SK-MEL-5 (cell line): Measurements from ENCODE around the gene ADD1. TPM values are rescaled to one million over a fixed set of nuclear protein-coding genes. Genes with fewer than 3 reads are reported as not detected.

ENCODE experiments used
- DNase-seq: peaks from one replicate; pipeline ENCODE4 v3.0.0-alpha.2; 2016; ENCODE audit warnings: low read depth, low spot score
- in situ Hi-C: cut with HindIII; loops from 2 replicates; pipeline ENCODE4 v1.10.0; 2016; ENCODE audit warnings: low sequenced_read_pairs, high pct_unique_total_duplicates, low pct_unique_long_range_greater_than_20kb
- total RNA-seq: library from RNA; depleted of rRNA; stranded (reverse); fragments of >200 nt; shearing (Covaris generic); gene quantifications from 2 replicates; pipeline ENCODE4 v1.2.3, GENCODE V29; 2014

ADD1 gene
- total RNA-seq, 1 experiment from 2014 or later: 148 TPM

DNA sequence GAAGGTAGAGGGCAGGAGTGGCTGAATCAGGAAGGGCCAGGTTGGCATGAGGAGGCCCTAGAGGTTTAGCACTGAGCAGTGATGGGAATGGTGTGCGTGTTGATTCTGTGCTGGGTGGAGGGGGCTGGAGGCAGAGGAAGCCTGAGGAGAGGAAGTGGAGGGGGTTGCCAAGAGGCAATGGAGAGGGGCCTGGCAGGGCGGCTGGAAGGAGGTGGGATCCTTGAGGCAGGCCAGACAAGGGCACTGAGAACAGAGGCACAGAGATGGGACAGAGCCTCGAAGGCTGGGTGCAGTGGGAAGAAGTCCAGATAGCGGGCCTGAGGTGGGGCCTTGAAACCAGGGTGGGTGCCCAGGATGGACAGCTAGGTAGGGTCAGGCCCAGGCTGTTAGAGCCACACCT, 26.5 kb upstream of the ADD1 start:
- DNase-seq: no peak
- in situ Hi-C loops: no loop called here

DNA sequence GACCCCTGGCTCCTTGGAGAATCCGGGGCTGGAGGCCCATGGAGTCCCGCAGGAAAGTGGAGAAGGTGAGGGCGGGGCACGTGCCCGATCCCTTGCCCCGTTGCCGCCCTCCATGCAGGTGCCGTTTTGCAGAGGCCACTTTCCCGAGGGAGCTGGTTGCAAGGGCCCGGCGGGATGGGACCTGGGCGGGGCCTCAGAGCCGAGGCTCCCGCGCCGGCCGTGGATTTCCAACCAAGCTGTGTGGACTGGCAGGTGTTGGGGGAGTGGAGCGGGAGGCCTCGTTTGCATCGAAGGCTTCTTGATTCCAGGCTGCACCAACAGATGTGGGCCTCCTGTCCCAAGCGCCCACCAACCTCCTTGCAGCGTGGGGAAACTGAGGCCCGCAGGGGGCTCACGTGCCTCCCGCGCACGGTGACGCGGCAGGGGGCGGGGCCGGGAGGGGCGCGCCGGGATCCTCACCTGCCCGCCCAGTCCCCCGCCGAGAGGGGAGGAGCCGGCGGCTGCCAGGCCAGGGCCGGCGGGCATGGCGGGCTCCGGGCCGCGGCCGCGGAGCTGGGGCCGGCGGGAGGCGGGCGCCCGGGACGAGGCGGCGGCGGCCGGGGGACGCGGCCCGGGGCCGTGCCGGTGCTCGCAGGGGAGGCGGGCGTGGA, 25.8 kb upstream of the ADD1 start:
- no peak for DNase-seq
- in situ Hi-C loops: no loop called here

DNA sequence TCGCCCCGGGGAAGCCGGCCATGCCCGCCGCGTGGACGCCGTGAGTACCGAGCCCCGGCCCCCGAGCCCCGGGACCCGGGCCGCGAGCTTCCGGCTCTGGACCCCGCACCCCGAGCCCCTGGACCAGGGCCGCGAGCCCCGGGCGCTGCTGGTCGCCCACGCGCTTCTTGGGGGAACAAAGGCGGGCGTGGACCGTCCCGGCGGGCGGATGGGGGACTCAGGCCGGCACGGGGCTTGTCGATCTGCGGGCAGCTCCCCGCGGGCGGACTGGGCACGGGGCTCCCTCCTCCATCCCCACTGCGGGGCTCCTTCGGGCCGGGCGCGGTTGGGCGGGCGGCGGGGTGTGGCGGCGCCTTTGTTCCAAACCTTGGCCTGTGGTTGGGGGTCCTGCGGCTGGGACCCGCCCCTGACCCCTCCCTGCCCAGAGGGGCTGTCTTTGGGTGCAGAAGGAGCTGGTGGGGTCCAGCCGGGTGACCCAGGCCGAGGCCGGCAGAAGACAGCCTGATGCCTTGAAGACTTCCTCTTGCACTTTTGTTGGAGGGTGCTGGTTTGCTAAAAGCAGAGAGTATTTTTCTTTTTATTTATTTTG, 25.2 kb upstream of the ADD1 start:
- in situ Hi-C loops: no loop called here
- no peak for DNase-seq

DNA sequence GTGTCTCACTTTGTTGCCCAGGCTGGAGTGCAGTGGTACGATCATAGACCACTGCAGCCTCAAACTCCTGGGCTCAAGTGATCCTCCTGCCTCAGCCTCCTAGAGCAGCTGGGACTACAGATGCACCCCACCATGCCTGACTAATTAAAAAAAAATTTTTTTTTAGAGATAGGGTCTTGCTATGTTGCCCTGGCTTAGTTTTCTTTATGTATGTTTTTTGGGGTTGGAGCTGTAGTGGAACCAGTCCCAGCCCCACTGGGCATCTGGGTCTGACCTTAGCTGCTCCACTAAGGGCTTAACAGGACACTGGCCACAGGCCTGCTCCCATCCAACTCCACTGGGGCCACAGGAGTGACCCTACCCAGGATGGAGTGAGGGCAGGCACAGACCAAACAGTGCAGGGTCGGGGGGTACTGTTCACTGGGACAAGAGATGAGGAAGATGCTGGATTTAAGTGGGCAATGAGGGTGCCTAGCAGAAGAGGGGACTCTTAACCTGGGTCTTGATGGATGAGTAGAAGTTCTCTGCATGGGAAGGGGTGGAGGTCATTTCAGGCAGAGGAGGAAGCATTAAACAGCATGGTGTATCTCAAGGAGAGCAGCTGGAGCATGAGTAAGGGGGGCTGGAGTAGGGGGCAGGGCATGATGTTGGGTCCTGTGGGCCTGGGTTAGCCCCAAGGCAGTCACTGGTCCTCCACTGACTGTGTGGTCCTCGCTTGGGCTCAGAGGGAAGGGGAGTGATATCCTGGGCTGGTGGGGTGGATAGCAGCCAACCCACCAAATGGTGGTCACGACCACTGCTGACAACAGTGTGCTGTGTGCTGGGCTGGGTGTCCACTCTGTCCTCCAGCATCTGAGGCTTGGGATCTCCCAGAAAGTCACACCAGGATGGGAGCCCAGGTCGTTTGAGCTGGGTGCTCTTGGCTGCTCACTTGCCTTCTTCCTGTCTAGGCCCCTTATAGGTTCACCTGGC, 24.1 kb upstream of the ADD1 start:
- in situ Hi-C loops: no loop called here

DNA sequence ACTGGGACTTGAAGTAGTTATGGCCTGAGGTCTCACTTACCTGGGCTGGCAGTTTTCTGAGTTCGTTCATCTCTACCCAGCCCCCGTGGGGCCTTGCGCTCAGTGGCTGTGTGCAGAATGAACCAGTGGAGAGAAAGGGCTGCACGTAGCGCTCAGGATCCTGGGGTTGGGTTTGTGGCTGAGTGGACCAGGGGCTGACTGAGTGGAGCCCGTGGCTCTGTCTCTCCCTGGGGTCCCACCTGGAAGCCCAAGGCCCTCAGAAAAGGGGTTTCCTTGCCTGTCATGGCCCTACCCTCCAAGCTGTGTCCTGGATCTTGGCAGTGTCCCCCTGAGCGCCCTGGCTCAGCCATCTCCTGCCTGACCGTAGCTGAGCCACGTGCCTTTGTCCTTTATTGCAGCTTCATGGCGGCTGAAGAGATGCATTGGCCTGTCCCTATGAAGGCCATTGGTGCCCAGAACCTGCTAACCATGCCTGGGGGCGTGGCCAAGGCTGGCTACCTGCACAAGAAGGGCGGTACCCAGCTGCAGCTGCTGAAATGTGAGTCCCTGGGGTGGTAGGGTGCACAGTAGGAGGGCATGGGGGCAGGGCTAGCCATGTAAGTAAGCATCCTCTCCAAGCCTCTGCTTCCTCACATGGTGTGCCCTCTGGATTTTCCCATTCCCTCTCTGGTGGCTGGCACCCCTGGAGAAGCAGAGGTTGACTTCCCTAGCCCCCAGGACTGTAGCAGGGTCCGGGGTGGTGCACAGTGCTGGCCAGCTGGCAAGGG, 23.2 kb upstream of the ADD1 start:
- no peak for DNase-seq
- in situ Hi-C loops: no loop called here

More for the DNA sequence above, 24.1 kb upstream of the ADD1 start:
- no peak for DNase-seq

DNA sequence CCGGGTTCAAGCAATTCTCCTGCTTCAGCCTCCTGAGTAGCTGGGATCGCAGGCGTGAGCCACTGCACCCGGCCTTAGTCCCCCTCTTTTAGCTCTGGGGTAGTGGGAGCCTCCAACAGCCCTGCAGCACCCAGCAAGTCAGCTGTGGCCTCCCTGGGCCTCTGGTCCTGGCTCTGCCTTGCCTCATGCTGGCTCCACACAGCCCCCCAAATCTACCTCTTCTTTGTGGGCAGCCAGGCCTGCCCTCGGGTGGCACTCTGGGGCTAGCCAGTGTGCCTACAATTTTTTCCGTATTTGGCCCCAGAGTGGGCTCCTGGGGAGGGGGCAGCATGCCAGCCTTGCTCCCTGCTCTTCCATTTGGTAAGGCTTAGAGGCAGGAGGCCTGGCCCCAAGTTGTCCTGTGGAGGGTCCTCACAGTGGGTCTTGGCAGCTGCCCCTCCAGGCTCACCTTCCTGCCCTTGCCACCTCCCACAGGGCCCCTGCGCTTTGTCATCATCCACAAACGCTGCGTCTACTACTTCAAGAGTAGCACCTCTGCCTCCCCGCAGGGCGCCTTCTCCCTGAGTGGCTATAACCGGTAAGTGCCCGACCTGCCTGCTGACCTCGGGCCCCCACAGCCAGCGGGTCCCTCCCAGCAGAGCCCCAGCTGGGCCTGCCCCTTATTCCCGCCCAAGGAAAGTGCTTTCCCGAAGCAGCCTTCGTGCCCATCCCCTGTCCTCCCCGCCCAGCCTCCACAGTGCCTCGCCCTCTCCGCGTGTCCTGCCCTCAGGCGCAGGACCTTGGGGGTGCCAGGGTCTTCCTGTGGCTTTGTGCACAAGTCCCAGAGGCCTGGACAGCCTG, 21.0 kb upstream of the ADD1 start:
- in situ Hi-C loops: no loop called here
- no peak for DNase-seq

DNA sequence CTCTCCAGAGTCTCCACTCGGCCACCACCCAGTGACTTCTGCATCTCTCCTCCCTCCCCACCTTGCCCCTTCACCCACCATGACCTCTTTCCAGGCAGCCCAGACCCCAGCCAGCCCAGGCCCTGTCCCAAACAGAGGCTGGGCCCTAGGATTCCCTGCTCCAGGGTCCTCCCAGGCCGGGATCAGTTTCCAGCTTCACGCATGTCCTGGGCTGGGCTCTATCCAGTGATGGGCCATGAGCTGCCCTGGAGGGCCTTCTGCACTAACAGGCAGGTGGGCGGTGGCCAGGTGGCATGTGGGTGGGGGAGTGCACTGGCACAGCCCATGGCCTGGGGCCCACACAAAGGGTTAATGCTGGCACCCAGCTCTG, 20.4 kb upstream of the ADD1 start:
- no peak for DNase-seq
- in situ Hi-C loops: no loop called here

DNA sequence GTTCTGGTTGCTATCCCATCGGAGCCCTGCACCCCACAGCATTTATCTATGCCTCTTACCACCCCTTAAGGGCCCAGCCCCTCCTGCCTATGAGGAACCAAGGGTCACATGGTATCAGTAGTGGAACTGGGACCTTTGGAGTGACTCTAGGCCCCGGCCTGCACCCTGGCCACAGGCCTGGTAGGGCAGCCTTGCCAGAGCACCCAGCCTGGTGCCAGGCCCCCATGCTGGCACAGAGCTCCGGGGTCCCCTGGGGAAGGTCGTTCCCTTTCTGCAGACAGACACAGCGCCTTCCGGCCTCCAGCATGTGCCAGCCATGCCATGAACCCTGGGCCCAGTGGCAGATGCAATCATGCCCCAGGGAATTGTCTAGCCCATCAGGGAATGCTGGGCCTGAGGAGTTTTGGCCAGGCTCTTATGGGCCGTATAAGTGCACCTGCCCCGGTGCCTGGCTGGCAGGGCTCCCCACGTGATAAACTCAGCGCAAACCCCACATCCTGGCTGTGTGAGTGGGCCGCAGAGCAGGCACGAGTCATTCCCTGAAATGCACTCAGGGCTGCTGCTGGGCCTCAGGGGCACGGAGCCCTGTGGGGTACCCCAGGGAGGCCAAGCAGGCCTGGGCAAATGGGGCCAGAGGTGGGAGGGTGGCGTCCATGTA, 19.8 kb upstream of the ADD1 start:
- in situ Hi-C loops: no loop called here
- DNase-seq: no peak

DNA sequence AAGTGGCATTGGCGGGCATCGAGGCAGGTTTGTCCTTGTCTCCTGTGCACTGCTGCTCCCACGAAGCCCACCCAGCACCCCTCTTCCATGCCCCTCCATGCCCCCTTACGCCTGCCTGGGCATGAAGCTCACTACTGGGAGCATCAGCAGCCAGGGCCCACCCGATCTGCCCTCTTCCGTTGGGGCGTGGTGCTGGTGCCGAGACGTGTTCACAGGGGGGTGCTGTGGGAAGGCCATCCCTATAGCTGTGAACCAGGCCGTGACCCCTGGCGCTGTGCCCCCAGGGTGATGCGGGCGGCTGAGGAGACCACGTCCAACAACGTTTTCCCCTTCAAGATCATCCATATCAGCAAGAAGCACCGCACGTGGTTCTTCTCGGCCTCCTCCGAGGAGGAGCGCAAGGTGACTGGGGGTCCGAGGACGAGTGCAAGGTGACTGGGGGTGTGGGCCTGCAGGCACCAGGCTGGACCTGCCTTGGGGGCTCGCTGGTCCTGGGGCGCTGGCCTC, 19.3 kb upstream of the ADD1 start:
- no peak for DNase-seq
- in situ Hi-C loops: no loop called here

DNA sequence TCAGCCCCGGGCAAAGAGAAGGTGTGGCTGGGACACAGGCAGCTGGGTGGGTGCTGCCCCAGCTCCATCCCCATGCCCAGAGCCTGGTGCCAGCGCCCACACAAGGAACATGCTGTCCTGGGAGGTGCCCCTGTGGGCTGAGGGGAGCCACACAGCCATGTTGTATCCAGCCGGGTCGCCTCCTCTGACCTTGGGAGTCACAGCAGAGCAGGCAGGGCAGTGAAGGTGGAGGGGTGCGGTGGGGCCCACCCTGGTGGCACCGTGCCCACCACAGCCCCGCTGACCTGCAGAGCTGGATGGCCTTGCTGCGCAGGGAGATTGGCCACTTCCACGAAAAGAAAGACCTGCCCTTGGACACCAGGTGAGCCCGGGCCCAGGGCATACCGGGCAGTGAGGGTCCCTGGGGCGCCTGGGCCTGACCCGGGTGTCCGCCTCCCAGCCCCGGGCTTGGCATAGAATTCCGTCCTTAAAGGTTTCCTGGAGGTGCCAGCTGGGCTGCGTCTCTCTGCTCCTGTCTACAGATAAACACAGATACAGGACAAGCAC, 18.7 kb upstream of the ADD1 start:
- in situ Hi-C loops: no loop called here
- no peak for DNase-seq

DNA sequence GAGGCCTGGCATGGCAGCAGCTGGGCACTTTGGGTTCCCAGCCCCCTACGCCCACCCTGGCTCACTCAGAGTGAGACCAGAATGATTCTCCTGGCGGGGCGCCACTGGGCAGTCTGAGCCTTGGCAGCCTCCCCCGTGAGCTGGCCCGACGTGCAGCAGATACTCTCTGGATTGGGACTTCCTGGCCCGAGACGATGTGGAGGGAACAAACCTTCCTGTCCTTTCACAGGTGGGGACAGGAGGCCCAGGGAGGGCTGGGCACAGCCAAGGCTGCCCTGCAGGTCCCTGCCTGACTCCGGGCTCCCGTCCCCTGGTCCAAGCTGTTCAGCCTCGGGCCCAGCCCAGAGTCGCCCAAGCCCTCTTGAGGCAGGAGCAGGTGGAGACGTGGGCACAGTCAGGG, 17.9 kb upstream of the ADD1 start:
- no peak for DNase-seq
- in situ Hi-C loops: no loop called here

DNA sequence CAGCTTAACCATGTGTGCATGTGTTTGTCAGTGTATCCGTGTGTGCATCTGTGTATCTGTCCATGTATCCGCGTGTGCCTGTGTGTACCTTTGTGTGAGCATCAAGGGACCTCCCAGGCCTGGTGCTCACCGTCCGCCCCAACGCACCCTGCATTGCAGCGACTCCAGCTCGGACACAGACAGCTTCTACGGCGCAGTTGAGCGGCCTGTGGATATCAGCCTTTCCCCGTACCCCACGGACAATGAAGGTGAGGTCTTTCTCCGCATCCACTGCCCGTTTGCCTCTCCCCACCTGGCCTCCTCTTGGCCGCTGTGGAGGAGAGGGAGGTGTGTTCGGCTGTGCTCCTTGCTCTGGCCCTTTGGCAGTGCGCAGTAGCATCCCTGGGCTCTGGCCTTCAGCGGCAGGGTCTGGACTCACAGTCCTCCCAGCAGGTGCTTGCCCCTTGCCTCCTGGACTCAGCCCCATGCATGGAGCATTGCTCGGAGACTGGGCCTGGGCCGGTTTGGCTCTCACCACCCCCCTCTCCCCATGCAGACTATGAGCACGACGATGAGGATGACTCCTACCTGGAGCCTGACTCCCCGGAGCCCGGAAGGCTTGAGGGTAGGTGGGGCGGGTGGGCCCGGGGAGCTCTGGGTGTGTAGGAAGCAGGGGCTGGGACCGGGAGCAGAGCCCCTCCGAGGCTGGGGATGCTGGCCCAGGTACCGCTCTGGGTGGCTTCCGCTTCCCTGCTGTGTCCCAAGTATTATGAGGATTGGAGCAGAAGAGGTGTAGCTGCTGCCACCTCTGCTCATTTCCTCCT, 16.4 kb upstream of the ADD1 start:
- no peak for DNase-seq
- in situ Hi-C loops: no loop called here

DNA sequence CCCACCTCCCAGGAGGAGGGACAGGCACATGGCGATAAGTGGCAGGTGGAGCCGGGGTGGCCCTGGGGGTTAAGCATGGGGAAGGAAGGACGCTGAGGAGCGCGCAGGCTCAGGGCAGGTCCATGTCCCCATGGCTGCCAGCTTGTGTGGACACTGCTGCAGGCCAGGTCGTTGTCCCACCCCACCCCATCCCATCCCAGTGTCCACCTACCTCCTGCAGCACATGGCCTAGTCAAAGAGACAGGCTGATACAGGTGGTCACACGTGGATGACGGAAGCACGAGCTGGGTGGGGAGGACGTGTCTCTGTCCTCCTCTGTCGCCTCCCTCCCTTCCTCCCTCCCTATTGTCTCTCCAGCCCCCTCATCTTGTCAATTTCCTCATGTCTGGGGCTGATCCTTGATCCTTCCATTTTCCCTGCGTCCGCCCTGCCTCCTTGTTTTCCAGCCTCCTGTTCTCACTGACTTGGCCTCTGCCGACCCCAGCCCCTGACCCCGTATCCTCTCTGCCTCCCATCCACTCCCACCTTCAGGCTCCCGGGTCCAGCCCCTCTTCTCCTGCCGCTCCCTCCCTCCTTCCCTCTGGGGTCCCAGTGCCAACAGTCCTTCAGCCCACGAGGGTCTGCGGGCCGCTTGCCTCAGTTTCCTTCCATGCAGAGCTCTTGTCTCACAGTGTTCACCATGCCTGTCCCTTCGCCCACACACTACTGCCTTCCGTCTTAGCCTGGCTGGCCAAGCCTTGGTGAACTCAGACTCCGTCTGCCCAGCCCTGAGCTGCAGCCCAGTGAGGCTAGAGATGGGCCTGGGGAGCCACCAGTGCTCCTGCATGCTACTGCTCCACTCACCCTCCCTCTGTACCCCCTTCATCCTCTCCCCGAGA, 15.5 kb upstream of the ADD1 start:
- in situ Hi-C loops: no loop called here
- no peak for DNase-seq

DNA sequence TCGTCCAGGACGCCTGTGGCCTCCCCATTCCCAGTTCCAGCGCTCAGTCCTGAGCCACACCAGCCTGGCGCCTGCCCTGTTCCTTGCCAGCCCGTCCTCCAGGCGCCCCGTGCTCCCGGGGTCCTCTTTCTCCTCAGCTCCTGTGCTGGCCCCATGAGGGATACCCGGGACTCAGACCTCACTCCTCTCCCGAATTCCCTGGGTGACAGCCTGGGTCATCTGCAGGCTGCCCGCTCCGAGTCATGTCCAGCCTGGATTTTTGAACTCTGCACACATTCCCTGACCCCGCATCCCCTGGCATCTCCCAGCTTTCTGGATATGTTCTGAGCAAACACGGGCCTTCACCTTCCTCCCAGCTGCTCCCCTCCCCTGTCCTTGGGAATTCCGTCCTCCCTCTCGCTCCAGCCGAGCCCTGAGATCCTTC, 14.9 kb upstream of the ADD1 start:
- DNase-seq: no peak
- in situ Hi-C loops: no loop called here
